MM.1S (cell line): Measurements from ENCODE around the gene OLFM3.

Experiments
- EZH2 ChIP-seq: fragments of 300-600 bp; sonication (generic); optimal IDR thresholded peaks from 2 replicates; pipeline ENCODE3; 2017; ENCODE audit warnings: low read depth, mild to moderate bottlenecking, antibody characterized with exemption, low read length, mixed read lengths
- EZH2phosphoT487 ChIP-seq: fragments of 300-600 bp; sonication (generic); IDR thresholded peaks from 2 replicates; pipeline ENCODE4 v1.6.1; 2018; ENCODE audit warnings: antibody characterized with exemption, low read length
- TF ChIP-seq, protein P1 (sequence below): fragments of 300-600 bp; sonication (generic); IDR thresholded peaks from 2 replicates; pipeline ENCODE4 v1.5.1; 2016; ENCODE audit warnings: antibody characterized with exemption, low read length, mixed read lengths

DNA sequence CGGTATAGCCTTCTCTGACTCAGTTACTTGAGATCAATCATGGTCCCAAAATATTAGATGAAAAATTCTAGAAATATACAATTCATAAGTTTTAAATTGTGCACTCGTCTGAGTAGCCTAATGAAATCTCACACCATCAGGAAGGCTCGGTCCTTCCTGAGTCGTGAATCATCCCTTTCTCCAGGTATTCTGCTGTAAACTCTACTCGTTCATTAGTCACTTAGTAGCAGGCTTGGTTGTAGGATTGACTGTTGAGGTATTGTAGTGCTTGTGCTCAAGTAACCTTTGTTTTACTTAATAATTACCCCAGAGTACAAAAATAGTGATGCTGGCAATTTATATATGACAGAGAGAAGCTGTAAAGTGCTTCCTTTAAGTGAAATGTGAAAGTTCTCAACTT, 238.7 kb downstream of the OLFM3 start:
- TF ChIP-seq, protein P1, sequence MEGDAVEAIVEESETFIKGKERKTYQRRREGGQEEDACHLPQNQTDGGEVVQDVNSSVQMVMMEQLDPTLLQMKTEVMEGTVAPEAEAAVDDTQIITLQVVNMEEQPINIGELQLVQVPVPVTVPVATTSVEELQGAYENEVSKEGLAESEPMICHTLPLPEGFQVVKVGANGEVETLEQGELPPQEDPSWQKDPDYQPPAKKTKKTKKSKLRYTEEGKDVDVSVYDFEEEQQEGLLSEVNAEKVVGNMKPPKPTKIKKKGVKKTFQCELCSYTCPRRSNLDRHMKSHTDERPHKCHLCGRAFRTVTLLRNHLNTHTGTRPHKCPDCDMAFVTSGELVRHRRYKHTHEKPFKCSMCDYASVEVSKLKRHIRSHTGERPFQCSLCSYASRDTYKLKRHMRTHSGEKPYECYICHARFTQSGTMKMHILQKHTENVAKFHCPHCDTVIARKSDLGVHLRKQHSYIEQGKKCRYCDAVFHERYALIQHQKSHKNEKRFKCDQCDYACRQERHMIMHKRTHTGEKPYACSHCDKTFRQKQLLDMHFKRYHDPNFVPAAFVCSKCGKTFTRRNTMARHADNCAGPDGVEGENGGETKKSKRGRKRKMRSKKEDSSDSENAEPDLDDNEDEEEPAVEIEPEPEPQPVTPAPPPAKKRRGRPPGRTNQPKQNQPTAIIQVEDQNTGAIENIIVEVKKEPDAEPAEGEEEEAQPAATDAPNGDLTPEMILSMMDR: no peak
- TF ChIP-seq EZH2: no peak
- TF ChIP-seq EZH2phosphoT487: no peak
